ENCODE results near the gene INPPL1. TPM values are rescaled to one million over a fixed set of nuclear protein-coding genes. Genes with fewer than 3 reads are reported as not detected.

The INPPL1 gene
- total and polyA plus RNA-seq, 2 of the 13 experiments (the other 11 are each of a cell fraction or from before 2014, with no cell fraction given): 29.1 to 66.9 TPM

DNA sequence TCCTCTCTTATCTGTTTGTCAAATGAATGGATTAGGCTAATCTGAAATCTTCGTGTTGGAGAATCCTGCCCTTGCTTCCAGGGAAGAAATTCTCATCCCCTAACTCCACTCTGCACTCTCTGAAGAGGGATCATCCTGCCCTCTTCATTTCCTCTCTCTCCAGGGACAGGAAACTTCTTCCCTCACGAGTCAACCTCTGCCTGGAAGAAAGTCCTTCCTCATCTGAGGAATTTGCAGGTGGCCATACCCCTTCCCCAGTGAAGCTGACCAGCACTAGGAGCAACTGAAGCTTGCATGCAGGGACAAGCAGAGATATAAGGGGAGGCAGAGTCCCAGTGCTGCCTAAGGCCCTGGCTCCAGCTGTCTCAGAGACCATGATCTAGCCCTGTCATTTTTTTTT, 23.0 kb downstream of the INPPL1 start (continued):
- TF ChIP-seq, protein P1, sequence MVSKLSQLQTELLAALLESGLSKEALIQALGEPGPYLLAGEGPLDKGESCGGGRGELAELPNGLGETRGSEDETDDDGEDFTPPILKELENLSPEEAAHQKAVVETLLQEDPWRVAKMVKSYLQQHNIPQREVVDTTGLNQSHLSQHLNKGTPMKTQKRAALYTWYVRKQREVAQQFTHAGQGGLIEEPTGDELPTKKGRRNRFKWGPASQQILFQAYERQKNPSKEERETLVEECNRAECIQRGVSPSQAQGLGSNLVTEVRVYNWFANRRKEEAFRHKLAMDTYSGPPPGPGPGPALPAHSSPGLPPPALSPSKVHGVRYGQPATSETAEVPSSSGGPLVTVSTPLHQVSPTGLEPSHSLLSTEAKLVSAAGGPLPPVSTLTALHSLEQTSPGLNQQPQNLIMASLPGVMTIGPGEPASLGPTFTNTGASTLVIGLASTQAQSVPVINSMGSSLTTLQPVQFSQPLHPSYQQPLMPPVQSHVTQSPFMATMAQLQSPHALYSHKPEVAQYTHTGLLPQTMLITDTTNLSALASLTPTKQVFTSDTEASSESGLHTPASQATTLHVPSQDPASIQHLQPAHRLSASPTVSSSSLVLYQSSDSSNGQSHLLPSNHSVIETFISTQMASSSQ (IDR thresholded peaks at IDR 0.05; ENCODE audit: low read depth): no peak
- TF ChIP-seq, protein P1 (CRISPR knock-in tag; IDR thresholded peaks at IDR 0.05; ENCODE audit: borderline replicate concordance): no peak
- TF ChIP-seq YEATS4 (CRISPR knock-in tag; IDR thresholded peaks at IDR 0.05; ENCODE audit: borderline replicate concordance) (no peak), NFKBIZ (CRISPR knock-in tag; IDR thresholded peaks at IDR 0.05) (no peak)

DNA sequence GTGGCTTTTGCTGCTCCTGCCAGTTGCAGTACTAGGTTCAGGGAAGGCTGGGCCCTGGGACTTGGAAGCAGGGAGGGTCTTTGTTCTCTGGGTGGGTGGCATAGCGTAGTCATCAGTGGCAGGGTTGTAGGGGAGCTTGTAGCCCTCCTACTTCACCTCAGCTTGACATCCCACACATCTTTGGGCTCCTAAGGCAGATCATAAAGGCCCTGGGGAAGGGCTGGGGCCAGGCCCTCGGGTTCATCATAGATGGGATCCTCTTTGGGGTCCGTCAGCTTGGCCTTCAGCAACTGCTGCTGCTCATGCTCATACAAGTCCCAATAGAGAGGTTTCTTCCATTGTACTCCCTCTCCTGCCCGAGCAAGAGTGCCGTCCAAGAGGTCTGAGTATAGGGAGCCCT, 25.4 kb downstream of the INPPL1 start:
- H3K36me3 ChIP-seq (replicated peaks in 1 of 2; ENCODE audit: control insufficient read depth in 1 of 2, insufficient read depth in 2 of 2, low read length in 2 of 2): no peaks in the 10 kb centered on the region
- H3K4me2 ChIP-seq (ENCODE audit: low read depth, low read length): no peak overlapping the region
- WGBS (ENCODE audit: low lambda C conversion rate): no CpG with 5 or more reads among the region's 5 CpGs
- no TSS peak for BruUV-seq (replicated peaks)
- H2AFZ ChIP-seq (ENCODE audit: low read length): no peak overlapping the region
- POLR2A ChIA-PET: no interaction called here
- ATAC-seq (peak; percentile 20; the same call in 2 of the 3 replicates), FAIRE-seq (no peak), DNase-seq (ENCODE audit: low spot score) (no peak)
- H3K79me2 ChIP-seq (ENCODE audit: insufficient read depth, low read length): no peaks in the 10 kb centered on the region
- no peaks in the 10 kb centered on the region for H3K4me1 ChIP-seq (ENCODE audit: insufficient read depth, low read length)
- H4K20me1 ChIP-seq (ENCODE audit: insufficient read depth, low read length): no peaks in the 10 kb centered on the region
- peaks cover 8 to 68% of the 10 kb centered on the region in 2 experiments for H3K27me3 ChIP-seq (ENCODE audit: control insufficient read depth in 1 of 2, insufficient read depth in 2 of 2, low read length in 2 of 2)
- intact Hi-C loops (cut with micrococcal nuclease; ENCODE audit: unreplicated experiment) (no loop called here), in situ Hi-C loops (cut with HindIII; ENCODE audit: extremely low pct_ligation_motif_present, low pct_unique_long_range_greater_than_20kb) (no loop called here)
- H3K9ac ChIP-seq (ENCODE audit: insufficient read depth, low read depth, low read length): no peak overlapping the region
- no peak overlapping the region for H3K27ac ChIP-seq (ENCODE audit: extremely low read length, insufficient read depth, low read length)
- no peaks in the 10 kb centered on the region for H3K9me3 ChIP-seq (ENCODE audit: low read length)
- no peak overlapping the region for H3K4me3 ChIP-seq (replicated peaks in 1 of 3; ENCODE audit: insufficient read depth in 1 of 3, low read depth in 2 of 3, low read length in 3 of 3)
- CTCF ChIA-PET (ENCODE audit: low intra/inter-chr PET ratio, low total read pairs): no interaction called here
- no peak for TF ChIP-seq SETDB1 (CRISPR knock-in tag; IDR thresholded peaks at IDR 0.05; ENCODE audit: borderline replicate concordance)
- no peak for TF ChIP-seq MYC (CRISPR knock-in tag; IDR thresholded peaks at IDR 0.05; ENCODE audit: borderline replicate concordance)
- TF ChIP-seq ZNF709 (CRISPR knock-in tag; IDR thresholded peaks at IDR 0.05): no peak
- TF ChIP-seq, protein P2, sequence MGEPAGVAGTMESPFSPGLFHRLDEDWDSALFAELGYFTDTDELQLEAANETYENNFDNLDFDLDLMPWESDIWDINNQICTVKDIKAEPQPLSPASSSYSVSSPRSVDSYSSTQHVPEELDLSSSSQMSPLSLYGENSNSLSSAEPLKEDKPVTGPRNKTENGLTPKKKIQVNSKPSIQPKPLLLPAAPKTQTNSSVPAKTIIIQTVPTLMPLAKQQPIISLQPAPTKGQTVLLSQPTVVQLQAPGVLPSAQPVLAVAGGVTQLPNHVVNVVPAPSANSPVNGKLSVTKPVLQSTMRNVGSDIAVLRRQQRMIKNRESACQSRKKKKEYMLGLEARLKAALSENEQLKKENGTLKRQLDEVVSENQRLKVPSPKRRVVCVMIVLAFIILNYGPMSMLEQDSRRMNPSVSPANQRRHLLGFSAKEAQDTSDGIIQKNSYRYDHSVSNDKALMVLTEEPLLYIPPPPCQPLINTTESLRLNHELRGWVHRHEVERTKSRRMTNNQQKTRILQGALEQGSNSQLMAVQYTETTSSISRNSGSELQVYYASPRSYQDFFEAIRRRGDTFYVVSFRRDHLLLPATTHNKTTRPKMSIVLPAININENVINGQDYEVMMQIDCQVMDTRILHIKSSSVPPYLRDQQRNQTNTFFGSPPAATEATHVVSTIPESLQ (CRISPR knock-in tag; conservative IDR thresholded peaks at IDR 0.05): no peak
- TF ChIP-seq ZNF562 (CRISPR knock-in tag; IDR thresholded peaks at IDR 0.05; ENCODE audit: borderline replicate concordance): no peak
- no peak for TF ChIP-seq ZNF33A (CRISPR knock-in tag; IDR thresholded peaks at IDR 0.05; ENCODE audit: borderline replicate concordance)
- no peak for TF ChIP-seq CHD4 (IDR thresholded peaks at IDR 0.05; ENCODE audit: borderline replicate concordance, low read length)
- TF ChIP-seq, protein P3, sequence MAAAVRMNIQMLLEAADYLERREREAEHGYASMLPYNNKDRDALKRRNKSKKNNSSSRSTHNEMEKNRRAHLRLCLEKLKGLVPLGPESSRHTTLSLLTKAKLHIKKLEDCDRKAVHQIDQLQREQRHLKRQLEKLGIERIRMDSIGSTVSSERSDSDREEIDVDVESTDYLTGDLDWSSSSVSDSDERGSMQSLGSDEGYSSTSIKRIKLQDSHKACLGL (CRISPR knock-in tag; IDR thresholded peaks at IDR 0.05): no peak
- no peak for TF ChIP-seq ZNF564 (CRISPR knock-in tag; IDR thresholded peaks at IDR 0.05)
- no peak for TF ChIP-seq ZNF605 (CRISPR knock-in tag; IDR thresholded peaks at IDR 0.05)
- TF ChIP-seq, protein P4, sequence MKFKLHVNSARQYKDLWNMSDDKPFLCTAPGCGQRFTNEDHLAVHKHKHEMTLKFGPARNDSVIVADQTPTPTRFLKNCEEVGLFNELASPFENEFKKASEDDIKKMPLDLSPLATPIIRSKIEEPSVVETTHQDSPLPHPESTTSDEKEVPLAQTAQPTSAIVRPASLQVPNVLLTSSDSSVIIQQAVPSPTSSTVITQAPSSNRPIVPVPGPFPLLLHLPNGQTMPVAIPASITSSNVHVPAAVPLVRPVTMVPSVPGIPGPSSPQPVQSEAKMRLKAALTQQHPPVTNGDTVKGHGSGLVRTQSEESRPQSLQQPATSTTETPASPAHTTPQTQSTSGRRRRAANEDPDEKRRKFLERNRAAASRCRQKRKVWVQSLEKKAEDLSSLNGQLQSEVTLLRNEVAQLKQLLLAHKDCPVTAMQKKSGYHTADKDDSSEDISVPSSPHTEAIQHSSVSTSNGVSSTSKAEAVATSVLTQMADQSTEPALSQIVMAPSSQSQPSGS (CRISPR knock-in tag; IDR thresholded peaks at IDR 0.05): no peak
- no peak for TF ChIP-seq ZNF251 (CRISPR knock-in tag; IDR thresholded peaks at IDR 0.05)
